HEK293T (cell line): ENCODE data around the gene LIPG.

Experiments used
- CTCF ChIA-PET: fragments of 350-600 bp; formaldehyde crosslinking; extraction: SDS; loops from one replicate; lab custom pipeline; 2021; ENCODE audit warnings: antibody characterized with exemption, inconsistent platforms; lab: Yijun Ruan, JAX
- POLR2A ChIA-PET: fragments of 350-600 bp; formaldehyde crosslinking; extraction: SDS; loops from one replicate; lab custom pipeline; 2020; ENCODE audit warnings: antibody characterized with exemption, inconsistent platforms; lab: Yijun Ruan, JAX
- DNase-seq: peaks from one replicate; pipeline ENCODE4 v3.0.0; 2012; ENCODE audit warnings: mixed read lengths; ENCODE audit errors: extremely low spot score
- ARNT ChIP-seq: fragments of 450-650 bp; IDR thresholded peaks from 2 replicates; pipeline ENCODE4 v1.6.1; 2017; ENCODE audit warnings: mild to moderate bottlenecking
- BHLHE40 ChIP-seq: fragments of 450-650 bp; IDR thresholded peaks from 2 replicates; pipeline ENCODE4 v1.6.1; 2016; ENCODE audit warnings: mild to moderate bottlenecking, moderate library complexity, borderline replicate concordance
- CTBP1 ChIP-seq: fragments of 450-650 bp; IDR thresholded peaks from 2 replicates; pipeline ENCODE4 v1.6.1; 2016; ENCODE audit warnings: borderline replicate concordance
- ELF4 ChIP-seq: fragments of 450-650 bp; IDR thresholded peaks from 2 replicates; pipeline ENCODE4 v1.6.1; 2017; ENCODE audit warnings: antibody characterized with exemption
- FOXA1 ChIP-seq: fragments of 450-650 bp; IDR thresholded peaks from 2 replicates; pipeline ENCODE4 v1.6.1; 2016; ENCODE audit warnings: mild to moderate bottlenecking
- FOXK2 ChIP-seq: fragments of 450-650 bp; IDR thresholded peaks from 2 replicates; pipeline ENCODE4 v1.6.1; 2016; ENCODE audit warnings: mild to moderate bottlenecking
- FOXM1 ChIP-seq: fragments of 450-650 bp; IDR thresholded peaks from 2 replicates; pipeline ENCODE4 v1.6.1; 2017; ENCODE audit warnings: mild to moderate bottlenecking, borderline replicate concordance
- HDGF ChIP-seq: fragments of 450-650 bp; IDR thresholded peaks from 2 replicates; pipeline ENCODE4 v1.6.1; 2017; ENCODE audit warnings: antibody characterized with exemption, borderline replicate concordance
- L3MBTL2 ChIP-seq: fragments of 450-650 bp; conservative IDR thresholded peaks from 2 replicates; pipeline ENCODE4 v1.6.1; 2016; ENCODE audit warnings: mild to moderate bottlenecking
- LEF1 ChIP-seq: fragments of 450-650 bp; IDR thresholded peaks from 2 replicates; pipeline ENCODE4 v1.6.1; 2017; ENCODE audit warnings: mild to moderate bottlenecking, borderline replicate concordance
- NFRKB ChIP-seq: fragments of 450-650 bp; IDR thresholded peaks from 2 replicates; pipeline ENCODE4 v1.6.1; 2016; ENCODE audit warnings: mild to moderate bottlenecking, moderate library complexity
- PKNOX1 ChIP-seq: fragments of 450-650 bp; IDR thresholded peaks from 2 replicates; pipeline ENCODE4 v1.6.1; 2016
- SP1 ChIP-seq: fragments of 450-650 bp; IDR thresholded peaks from 2 replicates; pipeline ENCODE4 v1.6.1; 2017
- SUZ12 ChIP-seq: fragments of 450-650 bp; IDR thresholded peaks from 2 replicates; pipeline ENCODE4 v1.6.1; 2016; ENCODE audit warnings: mild to moderate bottlenecking
- TARDBP ChIP-seq: fragments of 450-650 bp; IDR thresholded peaks from 2 replicates; pipeline ENCODE4 v1.6.1; 2016
- ZNF384 ChIP-seq: fragments of 450-650 bp; IDR thresholded peaks from 2 replicates; pipeline ENCODE4 v1.6.1; 2016

LIPG gene

DNA sequence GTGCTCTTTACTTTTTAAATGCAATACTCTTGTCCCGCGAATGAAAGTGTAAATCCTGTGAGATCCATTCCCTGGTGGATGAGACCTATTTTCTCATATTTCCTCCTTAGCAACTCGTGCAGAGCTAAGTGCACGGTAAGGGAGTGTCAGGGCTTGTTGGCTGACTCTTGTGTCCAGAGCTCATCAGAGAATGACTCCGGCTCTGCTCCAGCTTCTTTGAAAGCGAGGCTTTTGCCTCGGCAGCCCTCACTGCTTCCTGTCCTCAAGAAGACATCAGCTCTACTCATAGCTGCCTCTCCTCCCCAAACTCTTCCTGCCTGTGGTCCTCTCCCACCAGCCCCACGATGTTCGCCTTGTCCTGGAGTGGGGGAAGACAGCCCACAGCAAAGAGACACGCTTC, 70.7 kb downstream of the LIPG start:
- TF ChIP-seq LEF1: no peak
- no peak for TF ChIP-seq BHLHE40
- CTCF ChIA-PET: interaction anchor here (0.6 to 0.7 kb wide), 2 partner anchors 111 to 122 kb away, joined by 4 read pairs; no protein-coding TSS in a partner anchor
- no peak for DNase-seq
- POLR2A ChIA-PET: no interaction called here

- no peak for TF ChIP-seq NFRKB
- no peak for TF ChIP-seq ELF4
- TF ChIP-seq SUZ12: no peak
- no peak for TF ChIP-seq ZNF384
- no peak for TF ChIP-seq FOXM1
- DNase-seq: no peak
- ChIA-PET POLR2A (no interaction called here), CTCF (no interaction called here)
These were observed 76.4 kb downstream of the LIPG start for GRCh38 chr18:49638209-49638785.

DNA sequence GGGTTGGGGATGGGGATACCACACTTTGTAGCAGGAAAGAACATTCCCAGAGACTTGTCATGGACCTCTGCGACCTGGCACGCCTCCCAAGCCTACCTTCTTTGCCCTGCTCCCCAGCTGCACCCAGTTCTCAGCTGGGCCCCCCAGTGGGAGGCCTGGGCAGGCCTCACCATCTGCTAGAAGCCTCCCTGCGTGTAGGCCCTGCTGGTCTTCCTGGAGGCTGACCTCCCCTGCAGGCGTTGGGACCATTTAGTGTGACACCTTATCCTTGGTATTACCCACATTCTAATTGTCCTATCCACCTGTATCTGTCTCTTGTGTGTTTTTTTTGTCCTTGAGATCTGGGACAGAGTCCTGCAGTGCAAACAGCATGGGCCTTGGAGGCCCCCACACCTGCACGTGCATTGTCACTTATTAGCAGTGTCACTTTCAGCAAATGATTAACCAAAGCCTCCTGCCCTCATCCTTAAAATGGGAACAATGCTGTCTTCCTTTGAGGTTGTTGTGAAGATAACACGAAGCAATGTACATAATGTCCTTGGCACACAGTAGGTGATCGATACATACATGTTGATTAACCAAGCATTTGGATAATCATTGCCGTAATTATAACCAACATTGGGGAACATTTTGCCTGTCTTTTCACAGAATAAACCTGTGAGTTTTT, 77.2 kb downstream of the LIPG start:
- ChIA-PET CTCF (no interaction called here), POLR2A (no interaction called here)
- TF ChIP-seq SUZ12 (no peak), BHLHE40 (no peak), HDGF (no peak), SP1 (no peak), NFRKB (no peak), FOXK2 (no peak), FOXA1 (no peak)
- no peak for DNase-seq

DNA sequence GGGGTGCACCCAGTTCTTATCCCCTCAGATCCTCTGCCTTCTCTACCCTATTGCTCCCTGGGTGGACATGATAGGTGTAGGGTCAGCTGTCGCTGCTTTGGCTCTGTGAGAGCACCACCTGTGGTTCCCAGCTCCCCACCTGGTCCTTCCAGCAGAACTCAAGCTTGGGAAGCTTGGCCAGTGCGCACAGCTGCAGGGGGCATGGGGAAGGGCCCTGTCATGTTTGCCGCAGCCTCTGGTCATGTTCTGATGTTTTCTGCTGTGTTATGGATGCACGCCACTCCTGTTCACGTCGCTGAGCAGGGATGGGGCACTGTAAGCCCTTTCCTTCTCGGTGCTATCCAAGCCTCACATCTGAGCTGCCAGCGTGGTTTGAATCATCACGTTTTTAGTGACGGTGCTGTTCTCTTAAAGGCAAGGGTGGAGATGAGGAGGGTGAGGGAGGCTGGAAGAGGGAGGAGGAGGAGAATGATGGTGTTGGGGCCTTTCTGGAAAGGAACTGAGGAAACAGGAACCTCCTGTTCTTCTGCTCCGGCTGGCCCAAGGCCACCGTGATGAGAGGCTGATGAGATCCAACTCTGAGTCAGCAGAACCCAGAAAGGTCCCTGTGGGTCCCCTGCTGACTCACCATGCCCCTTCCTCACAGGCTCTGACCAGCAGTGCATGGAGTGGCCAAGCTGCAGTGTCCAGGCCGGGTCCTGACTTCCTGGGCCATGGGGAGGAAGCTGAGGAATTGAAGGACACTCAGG, 78.0 kb downstream of the LIPG start:
- TF ChIP-seq SP1 (no peak), PKNOX1 (no peak), L3MBTL2 (no peak), ZNF384 (no peak), SUZ12 (no peak), FOXA1 (no peak), NFRKB (no peak), BHLHE40 (no peak), FOXK2 (no peak), ARNT (no peak), TARDBP (no peak), FOXM1 (no peak), ELF4 (no peak), HDGF (no peak), CTBP1 (no peak), LEF1 (no peak)
- ChIA-PET CTCF (no interaction called here), POLR2A (no interaction called here)
- DNase-seq: no peak

DNA sequence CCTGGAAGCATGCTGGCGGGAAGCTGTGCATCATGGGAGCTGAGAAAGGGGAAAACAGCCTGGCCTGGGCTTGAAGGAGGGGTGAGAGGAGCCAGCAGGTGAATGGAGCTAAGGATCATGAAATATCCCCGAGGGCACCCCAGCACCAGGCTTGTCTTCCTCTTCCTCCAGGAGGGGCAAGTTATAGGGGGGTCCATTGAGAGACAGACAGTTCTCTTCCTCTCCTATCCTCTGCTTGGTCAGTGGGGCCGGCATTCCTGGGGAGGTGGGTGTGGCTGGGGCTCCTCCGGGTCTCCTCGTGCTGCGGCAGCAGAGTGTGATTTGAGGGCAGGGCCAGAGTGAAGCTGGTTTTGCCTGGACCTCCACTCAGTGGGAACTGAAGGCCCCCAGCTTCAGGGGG, 78.9 kb downstream of the LIPG start:
- TF ChIP-seq SUZ12: no peak
- TF ChIP-seq FOXA1: no peak
- no peak for TF ChIP-seq SP1
- no peak for TF ChIP-seq BHLHE40
- TF ChIP-seq CTBP1: no peak
- TF ChIP-seq L3MBTL2: no peak
- no peak for TF ChIP-seq NFRKB
- TF ChIP-seq FOXM1: no peak
- no peak for TF ChIP-seq ZNF384
- TF ChIP-seq PKNOX1: no peak
- no peak for TF ChIP-seq ARNT
- TF ChIP-seq HDGF: no peak
- TF ChIP-seq TARDBP: no peak
- TF ChIP-seq ELF4: no peak
- TF ChIP-seq LEF1: no peak
- no peak for TF ChIP-seq FOXK2
- CTCF ChIA-PET: no interaction called here
- no peak for DNase-seq
- POLR2A ChIA-PET: no interaction called here

DNA sequence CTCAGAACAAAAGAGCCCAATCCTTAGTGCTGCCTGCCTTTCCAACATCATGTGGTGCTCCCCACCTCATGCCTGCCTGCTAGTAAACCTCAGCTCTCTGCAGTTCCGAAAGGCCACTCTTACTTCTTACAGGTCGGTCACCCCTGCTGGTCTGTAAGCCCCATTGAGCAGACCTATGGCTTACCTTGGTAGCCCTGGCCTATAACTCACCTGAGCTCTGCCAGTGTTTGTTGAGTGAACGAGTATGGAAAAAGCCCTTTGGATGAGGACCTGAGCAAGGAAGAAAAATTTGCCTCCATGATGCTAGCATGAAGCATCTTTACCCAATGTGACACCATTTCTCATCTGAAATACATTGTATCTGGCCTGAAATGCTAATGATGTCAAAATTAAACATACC, 83.3 kb downstream of the LIPG start:
- POLR2A ChIA-PET: no interaction called here
- CTCF ChIA-PET: no interaction called here
- TF ChIP-seq BHLHE40 (no peak), TARDBP (no peak), FOXK2 (no peak), SP1 (no peak), CTBP1 (no peak), LEF1 (no peak), ZNF384 (no peak), ARNT (no peak), FOXM1 (no peak), PKNOX1 (no peak), NFRKB (no peak), HDGF (no peak), ELF4 (no peak), FOXA1 (no peak), SUZ12 (no peak), L3MBTL2 (no peak)
- DNase-seq: no peak
